ENCODE measurements around the gene DDX49. TPM values are rescaled to one million over a fixed set of nuclear protein-coding genes. Genes with fewer than 3 reads are reported as not detected.
A peak's percentile ranks its signal among the peaks of the same experiment; 100 is the strongest.
"Not testable (repeated sequence)": the region's sequence is repeated elsewhere in the genome, so short reads cannot be mapped to it uniquely, and the experiment has no call there.

Gene DDX49
- total and polyA plus RNA-seq, 5 donors: 21.2 to 30.7 (median 28.2) TPM

DNA sequence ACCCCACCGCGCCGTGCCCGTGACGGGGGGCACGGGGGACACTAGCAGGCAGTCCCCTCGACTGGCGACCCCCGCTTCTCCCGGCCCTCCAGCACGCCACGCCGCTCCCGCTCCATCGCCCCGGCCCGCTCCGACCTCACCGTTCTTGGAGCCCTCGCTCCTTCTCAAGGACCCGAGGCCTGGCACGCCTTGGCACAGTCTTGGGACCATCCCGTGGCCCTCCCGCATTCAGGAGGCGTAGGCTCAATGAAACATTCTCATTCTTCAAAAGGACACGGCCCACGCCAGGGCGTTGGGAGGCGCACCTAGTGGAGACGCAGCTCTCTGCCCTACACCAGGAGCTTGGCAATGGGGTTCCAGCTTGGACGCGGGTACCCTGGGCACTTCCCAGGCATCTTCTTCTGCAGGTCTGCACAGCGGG lies 23.1 kb upstream of the DDX49 start:
- no peak overlapping the region for H3K27ac ChIP-seq (ENCODE audit: low read length)
- H3K4me3 ChIP-seq (ENCODE audit: low read length): peak overlapping the region; percentile 46
- intact Hi-C loops (cut with DNase I): no loop called here
- 23% methylated on average over 33 of the region's 33 CpGs for WGBS
- ATAC-seq (no peak), DNase-seq (no peak)
- H3K27me3 ChIP-seq (ENCODE audit: control insufficient read depth, insufficient read depth): no peaks in the 10 kb centered on the region
- H3K9me3 ChIP-seq (ENCODE audit: control insufficient read depth, low read length): no peaks in the 10 kb centered on the region
- peaks cover 5% of the 10 kb centered on the region for H3K4me1 ChIP-seq (ENCODE audit: control insufficient read depth, insufficient read depth, low read length)

DNA sequence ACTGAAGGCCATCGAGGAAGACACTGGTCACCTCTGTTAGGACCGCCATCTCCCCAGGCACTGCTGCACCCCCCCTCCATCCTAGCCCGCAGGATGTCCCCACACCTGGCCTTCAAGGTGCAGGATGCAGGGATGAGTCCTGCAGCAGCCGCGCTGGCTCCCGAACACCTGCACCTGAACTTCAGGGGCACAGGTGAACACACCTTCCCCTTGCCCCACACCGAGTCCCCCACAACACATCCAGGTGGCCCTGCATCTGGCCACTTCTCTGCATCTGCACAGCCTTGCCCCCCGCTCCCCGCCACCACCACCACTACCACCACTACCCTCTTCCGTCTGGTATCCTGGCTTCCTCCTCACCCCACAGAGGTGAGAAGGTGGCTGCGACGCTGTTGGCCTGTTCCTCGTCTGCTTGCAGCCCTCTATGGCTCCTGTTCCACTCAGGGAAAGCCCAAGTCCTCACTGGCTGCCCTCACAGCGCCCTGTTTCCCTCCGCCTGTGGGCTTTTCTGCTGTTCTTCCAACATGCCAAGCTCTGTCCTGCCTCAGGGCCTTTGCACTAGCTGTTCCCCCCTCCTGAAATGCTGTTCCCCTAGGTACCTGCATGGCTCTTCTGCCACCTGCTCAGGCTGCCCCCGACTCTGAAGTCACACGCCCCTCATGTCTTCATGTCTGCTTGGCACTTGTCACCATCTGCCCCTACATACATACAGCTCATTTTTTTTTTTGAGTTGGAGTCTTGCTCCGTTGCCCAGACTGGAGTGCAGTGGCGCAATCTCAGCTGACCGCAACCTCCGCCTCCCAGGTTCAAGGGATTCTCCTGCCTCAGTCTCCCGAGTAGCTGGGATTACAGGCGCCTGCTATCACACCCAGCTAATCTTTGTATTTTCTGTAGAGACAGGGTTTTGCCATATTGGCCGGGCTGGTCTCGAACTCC lies 22.2 kb upstream of the DDX49 start:
- 94% methylated on average over 25 of the region's 25 CpGs for WGBS
- no peak for DNase-seq

DNA sequence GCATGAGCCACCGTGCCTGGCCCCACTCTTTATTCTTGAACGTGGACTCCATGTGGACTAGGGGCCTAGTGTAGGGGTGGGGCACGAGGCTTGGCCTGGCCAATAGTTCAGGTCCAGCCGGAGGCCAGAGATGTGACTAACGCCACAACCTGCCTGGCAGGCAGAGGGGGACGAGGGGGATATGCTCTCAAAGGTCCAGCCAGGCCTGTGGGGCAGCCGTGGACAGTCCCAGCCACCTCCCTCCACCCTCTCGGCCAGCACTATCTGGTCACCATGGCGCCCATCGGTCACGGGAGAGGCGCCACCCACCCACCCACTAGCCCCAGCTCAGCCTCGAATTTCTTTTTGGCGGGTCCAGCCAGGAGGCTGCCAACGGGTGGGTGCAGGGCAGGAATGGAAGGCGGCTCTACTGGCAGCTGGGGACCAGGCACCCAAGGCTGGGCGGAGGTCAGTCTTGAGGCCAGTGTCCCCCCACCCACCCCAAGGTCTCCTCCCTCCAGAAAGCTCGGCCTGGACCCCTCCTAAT lies 21.4 kb upstream of the DDX49 start:
- no peaks in the 10 kb centered on the region for H3K27me3 ChIP-seq (ENCODE audit: control insufficient read depth, insufficient read depth)
- DNase-seq: peak in 2 of 3 donors; percentile 43 to 67
- peak; percentile 6 to 10 for ATAC-seq
- H3K4me1 ChIP-seq (ENCODE audit: control insufficient read depth, insufficient read depth, low read length): peaks cover 5% of the 10 kb centered on the region
- intact Hi-C loops (cut with DNase I): no loop called here
- no peak overlapping the region for H3K4me3 ChIP-seq (ENCODE audit: low read length)
- no peak overlapping the region for H3K27ac ChIP-seq (ENCODE audit: low read length)
- no peaks in the 10 kb centered on the region for H3K9me3 ChIP-seq (ENCODE audit: control insufficient read depth, low read length)
- WGBS: 42% methylated on average over 18 of the region's 18 CpGs

More for the DNA sequence above, 22.2 kb upstream of the DDX49 start:
- ATAC-seq: no peak
- no peaks in the 10 kb centered on the region for H3K9me3 ChIP-seq (ENCODE audit: control insufficient read depth, low read length)
- no peak overlapping the region for H3K27ac ChIP-seq (ENCODE audit: low read length)
- H3K4me3 ChIP-seq (ENCODE audit: low read length): no peak overlapping the region
- H3K27me3 ChIP-seq (ENCODE audit: control insufficient read depth, insufficient read depth): no peaks in the 10 kb centered on the region
- intact Hi-C loops (cut with DNase I): no loop called here
- H3K4me1 ChIP-seq (ENCODE audit: control insufficient read depth, insufficient read depth, low read length): peaks cover 5% of the 10 kb centered on the region

DNA sequence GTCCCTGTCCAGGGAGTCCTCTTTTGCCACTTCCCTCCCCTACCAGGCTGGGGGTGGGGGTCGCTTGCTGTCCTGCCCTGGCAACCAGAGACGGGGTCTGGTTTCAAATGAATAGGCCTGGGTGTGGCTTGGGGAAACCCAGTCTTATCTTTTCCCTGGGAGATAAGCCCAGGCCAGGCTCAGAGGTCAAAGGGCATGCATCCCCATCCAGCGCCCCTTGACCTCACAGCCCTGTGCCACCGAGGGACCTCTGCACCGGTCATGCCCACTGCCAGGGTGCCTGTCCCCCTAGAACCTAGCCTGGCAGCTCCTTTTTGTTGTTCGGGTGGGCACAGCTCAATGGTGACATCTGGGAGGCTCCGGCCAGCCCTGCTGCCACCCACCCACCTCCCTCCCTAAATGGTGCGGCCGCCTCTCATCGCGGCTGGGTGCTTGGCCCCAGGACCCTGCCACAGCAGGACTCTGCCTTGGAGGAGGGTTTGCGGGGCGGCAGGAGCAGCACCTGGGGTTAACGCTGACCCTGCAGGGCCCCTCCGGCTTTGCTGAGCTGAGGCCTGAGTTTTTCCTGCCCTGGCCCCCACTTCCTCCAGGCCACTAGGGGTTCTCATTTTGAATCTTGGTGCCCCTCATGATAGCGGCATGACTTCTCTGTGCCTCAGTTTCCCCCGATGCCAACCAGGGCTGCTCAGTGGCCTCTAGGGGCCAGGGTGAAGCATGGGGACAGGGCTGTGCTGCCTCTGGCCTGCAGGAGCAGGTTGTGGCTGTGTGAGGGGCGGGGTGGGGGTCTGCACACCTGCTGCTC lies 20.7 kb upstream of the DDX49 start:
- intact Hi-C loops (cut with DNase I): no loop called here
- Histone ChIP-seq H3K4me1 (ENCODE audit: control insufficient read depth, insufficient read depth, low read length) (peaks cover 5% of the 10 kb centered on the region), H3K27ac (ENCODE audit: low read length) (no peak overlapping the region), H3K9me3 (ENCODE audit: control insufficient read depth, low read length) (no peaks in the 10 kb centered on the region), H3K27me3 (ENCODE audit: control insufficient read depth, insufficient read depth) (no peaks in the 10 kb centered on the region), H3K4me3 (ENCODE audit: low read length) (no peak overlapping the region)
- ATAC-seq (no peak), DNase-seq (peak in 1 of 3 donors; percentile 29)
- WGBS: 74% methylated on average over 18 of the region's 18 CpGs

DNA sequence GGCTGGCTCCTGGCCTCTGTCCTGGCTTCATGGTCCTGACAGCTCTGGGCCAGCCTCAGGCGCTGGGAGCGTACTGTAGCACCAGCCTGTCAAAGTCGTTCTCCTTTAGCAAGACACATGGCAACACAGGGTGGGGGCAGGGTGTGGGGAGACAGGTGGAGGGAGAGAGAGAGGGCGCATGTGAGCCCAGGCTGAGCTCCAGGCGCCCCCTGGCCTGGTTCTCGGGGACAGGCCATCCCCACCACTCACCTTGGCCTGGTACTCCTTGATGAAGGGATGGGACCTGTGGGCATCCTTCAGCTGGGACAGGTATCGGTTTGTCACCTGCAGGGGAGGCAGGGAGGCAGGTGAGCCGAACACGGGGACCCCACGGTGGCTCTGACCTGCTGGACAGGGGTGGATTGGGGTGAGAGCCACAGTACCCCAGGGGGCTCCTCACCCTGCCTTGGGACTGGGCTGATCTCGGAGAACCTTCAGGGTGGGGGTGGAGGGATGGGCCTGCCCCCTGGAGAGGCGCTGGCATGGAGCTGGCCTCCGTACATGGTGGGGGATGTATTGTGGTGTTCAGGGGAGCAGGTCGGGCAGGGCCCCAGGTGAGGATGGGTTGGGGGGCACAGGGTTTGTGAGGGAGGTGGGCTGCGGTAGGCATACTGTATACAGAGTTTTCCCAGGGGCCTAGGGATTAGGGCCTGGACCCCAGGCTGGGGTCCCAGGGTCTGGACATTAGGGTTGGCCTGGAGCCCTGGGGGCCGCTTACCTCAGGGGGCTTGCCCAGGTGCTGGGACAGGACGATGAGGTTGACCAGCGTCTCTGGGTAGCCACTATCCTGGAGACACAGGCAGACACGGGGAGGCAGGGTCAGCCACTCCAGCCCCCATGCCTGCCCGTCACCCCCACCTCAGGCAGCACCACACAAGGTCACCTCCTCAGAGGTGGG lies 19.6 kb upstream of the DDX49 start:
- Histone ChIP-seq H3K27me3 (ENCODE audit: control insufficient read depth, insufficient read depth) (no peaks in the 10 kb centered on the region), H3K27ac (ENCODE audit: low read length) (no peak overlapping the region), H3K9me3 (ENCODE audit: control insufficient read depth, low read length) (no peaks in the 10 kb centered on the region), H3K4me3 (ENCODE audit: low read length) (no peak overlapping the region), H3K4me1 (ENCODE audit: control insufficient read depth, insufficient read depth, low read length) (peaks cover 3% of the 10 kb centered on the region)
- intact Hi-C loops (cut with DNase I): no loop called here
- peak in 2 of 3 donors; percentile 16 to 45 for DNase-seq
- no peak for ATAC-seq
- WGBS: 90% methylated on average over 20 of the region's 20 CpGs

DNA sequence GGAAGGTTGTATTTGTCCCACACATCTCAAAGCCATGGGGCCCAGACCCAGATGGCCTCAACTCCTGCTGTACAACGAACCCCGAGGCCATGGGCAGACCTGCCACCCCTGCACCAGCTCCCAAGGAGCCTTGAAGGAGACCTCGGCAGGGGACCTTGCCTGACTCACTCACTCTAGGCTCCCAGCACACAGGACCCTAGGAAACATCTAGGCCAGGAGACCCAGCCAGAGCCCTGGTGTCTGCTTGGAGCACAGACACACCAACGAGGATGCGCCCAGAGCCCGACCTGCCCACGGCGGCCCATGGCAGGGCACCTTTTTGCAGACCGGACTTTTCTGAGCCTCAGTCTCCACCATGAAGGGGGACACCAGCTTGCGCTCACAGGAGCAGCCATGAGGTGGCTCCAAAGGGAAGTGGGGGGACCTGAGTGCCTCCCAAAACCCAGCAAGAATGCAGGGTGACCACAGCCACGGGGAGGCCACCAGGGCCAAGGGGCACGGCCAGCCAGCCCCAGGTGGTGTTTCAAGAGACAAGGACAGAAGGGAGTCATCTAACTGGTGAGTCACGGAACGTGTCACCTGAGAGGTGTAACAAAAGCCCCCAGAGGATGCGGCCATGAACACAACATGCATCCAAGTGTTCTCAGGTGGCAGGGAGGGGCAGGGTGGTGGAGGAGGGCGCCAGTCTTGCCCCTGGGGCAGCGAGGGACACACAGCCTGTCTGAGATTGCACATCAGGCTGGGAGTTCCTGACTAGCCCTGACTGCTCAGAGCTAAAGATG lies 18.6 kb upstream of the DDX49 start:
- no peak for ATAC-seq
- 88% methylated on average over 17 of the region's 17 CpGs for WGBS
- H3K4me3 ChIP-seq (ENCODE audit: low read length): no peak overlapping the region
- no peaks in the 10 kb centered on the region for H3K4me1 ChIP-seq (ENCODE audit: control insufficient read depth, insufficient read depth, low read length)
- H3K9me3 ChIP-seq (ENCODE audit: control insufficient read depth, low read length): no peaks in the 10 kb centered on the region
- H3K27ac ChIP-seq (ENCODE audit: low read length): no peak overlapping the region
- H3K27me3 ChIP-seq (ENCODE audit: control insufficient read depth, insufficient read depth): no peaks in the 10 kb centered on the region
- DNase-seq: no peak
- intact Hi-C loops (cut with DNase I): no loop called here

DNA sequence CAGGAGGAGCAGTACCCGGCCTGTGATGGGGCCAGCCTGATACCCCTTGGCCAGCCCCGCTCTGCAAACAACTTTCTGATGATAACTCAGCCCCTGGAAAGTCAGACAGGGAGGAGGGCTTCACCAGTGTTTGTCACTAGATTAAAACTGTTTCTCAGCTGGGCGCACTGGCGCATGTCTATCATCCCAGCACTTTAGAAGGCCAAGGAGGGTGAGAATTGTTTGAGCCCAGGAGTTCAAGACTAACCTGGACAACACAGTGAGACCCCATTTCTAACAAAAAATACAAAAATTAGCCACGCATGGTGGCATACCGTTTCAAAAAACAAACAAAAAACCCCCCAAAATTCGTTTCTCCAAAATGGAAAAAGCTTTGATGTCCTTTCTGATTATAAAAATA lies 18.0 kb upstream of the DDX49 start:
- Histone ChIP-seq H3K4me1 (ENCODE audit: control insufficient read depth, insufficient read depth, low read length) (no peaks in the 10 kb centered on the region), H3K4me3 (ENCODE audit: low read length) (no peak overlapping the region), H3K27ac (ENCODE audit: low read length) (no peak overlapping the region), H3K9me3 (ENCODE audit: control insufficient read depth, low read length) (no peaks in the 10 kb centered on the region), H3K27me3 (ENCODE audit: control insufficient read depth, insufficient read depth) (no peaks in the 10 kb centered on the region)
- DNase-seq (no peak), ATAC-seq (no peak)
- WGBS: 93% methylated on average over 7 of the region's 7 CpGs
- intact Hi-C loops (cut with DNase I): no loop called here

DNA sequence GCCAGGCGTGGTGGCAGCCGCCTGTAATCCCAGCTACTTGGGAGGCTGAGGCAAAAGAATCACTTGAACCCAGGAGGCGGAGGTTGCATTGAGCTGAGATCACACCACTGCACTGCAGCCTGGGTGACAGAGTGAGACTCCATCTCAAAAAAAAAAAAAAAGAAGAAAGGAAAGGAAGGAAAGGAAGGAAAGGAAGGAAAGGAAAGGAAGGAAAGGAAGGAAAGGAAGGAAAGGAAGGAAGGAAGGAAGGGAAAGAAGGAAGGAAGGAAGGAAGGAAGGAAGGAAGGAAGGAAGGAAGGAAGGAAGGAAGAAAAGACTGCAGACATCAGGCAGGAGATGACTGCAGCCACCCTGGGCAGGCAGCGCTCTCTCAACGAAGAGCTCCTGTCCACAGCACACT lies 17.0 kb upstream of the DDX49 start:
- DNase-seq; H3K4me1 ChIP-seq (ENCODE audit: control insufficient read depth, insufficient read depth, low read length); H3K4me3 ChIP-seq (ENCODE audit: low read length); ATAC-seq; H3K27me3 ChIP-seq (ENCODE audit: control insufficient read depth, insufficient read depth); H3K9me3 ChIP-seq (ENCODE audit: control insufficient read depth, low read length); intact Hi-C loops (cut with DNase I); H3K27ac ChIP-seq (ENCODE audit: low read length): not testable (repeated sequence)
- WGBS: 96% methylated on average over 5 of the region's 5 CpGs

DNA sequence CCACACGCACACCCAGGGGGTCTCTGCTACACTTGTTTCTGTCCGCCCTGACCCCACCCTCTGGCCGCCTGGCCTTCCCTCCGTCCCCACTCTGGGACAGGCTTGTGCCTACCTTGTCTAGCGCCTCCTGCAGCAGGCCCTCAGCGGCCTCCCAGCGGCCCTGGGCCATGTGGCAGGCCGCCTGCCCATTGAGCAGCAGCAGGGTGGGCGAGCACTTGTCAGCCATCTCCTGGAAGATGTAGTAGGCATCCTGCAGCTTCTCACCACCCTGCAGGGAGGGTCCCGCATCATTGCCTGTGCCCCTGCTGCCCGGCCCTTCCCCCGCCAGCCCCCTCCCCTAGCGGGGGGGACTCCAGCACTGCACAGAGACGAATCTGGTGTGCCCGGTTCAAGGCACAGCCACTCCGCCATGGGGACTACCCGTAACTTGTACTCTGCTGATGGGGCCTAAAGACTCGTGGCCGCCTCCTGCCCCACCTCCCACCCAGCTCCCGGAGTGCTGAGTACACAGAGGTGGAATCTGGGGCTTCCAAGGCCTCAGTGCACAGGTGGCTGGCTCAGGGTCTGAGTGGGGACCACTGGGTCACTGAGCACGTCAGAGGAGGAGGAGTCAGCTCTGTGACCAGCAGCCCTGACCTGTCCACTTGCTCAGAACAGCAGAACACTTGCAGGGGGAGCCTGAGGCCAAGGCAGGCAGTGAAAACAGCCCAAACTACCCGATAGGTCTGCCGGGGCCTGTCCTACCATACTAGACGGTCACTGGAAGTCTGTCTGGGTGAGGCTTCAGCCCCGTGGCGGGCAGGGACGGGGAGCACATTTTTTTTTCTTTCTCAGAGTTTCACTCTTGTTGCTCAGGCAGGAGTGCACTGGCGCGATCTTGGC lies 16.1 kb upstream of the DDX49 start:
- Histone ChIP-seq H3K9me3 (ENCODE audit: control insufficient read depth, low read length) (no peaks in the 10 kb centered on the region), H3K4me1 (ENCODE audit: control insufficient read depth, insufficient read depth, low read length) (no peaks in the 10 kb centered on the region), H3K27me3 (ENCODE audit: control insufficient read depth, insufficient read depth) (no peaks in the 10 kb centered on the region), H3K27ac (ENCODE audit: low read length) (no peak overlapping the region), H3K4me3 (ENCODE audit: low read length) (no peak overlapping the region)
- DNase-seq (no peak), ATAC-seq (no peak)
- intact Hi-C loops (cut with DNase I): no loop called here
- WGBS: 89% methylated on average over 29 of the region's 29 CpGs

Data from right cardiac atrium (tissue), 5 donors.